ENCODE results near the gene SLC22A1.
"Not testable (repeated sequence)": the region's sequence is repeated elsewhere in the genome, so short reads cannot be mapped to it uniquely, and the experiment has no call there.

The SLC22A1 gene

DNA sequence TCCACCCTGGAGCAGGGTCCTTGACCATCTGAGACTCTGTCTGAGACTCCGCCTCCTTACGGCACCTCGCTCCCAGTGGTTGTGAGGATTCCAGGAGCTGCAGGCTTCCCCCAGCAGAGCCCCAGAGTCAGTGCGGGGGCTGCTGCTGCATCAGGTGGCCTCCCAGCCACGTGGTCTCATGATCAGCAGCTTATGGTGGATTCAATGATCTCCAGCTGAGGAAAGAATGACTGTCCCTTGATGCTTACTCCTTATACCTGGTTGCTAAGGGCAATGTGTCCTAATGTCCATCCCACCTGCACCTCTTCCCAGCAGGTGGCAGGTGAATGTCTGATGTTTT is 40.0 kb downstream of the SLC22A1 start:
- TF ChIP-seq, protein P1, sequence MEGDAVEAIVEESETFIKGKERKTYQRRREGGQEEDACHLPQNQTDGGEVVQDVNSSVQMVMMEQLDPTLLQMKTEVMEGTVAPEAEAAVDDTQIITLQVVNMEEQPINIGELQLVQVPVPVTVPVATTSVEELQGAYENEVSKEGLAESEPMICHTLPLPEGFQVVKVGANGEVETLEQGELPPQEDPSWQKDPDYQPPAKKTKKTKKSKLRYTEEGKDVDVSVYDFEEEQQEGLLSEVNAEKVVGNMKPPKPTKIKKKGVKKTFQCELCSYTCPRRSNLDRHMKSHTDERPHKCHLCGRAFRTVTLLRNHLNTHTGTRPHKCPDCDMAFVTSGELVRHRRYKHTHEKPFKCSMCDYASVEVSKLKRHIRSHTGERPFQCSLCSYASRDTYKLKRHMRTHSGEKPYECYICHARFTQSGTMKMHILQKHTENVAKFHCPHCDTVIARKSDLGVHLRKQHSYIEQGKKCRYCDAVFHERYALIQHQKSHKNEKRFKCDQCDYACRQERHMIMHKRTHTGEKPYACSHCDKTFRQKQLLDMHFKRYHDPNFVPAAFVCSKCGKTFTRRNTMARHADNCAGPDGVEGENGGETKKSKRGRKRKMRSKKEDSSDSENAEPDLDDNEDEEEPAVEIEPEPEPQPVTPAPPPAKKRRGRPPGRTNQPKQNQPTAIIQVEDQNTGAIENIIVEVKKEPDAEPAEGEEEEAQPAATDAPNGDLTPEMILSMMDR (IDR thresholded peaks at IDR 0.05): no peak
- H3K4me1 ChIP-seq: no peaks in the 10 kb centered on the region
- no peak overlapping the region for H3K27ac ChIP-seq

DNA sequence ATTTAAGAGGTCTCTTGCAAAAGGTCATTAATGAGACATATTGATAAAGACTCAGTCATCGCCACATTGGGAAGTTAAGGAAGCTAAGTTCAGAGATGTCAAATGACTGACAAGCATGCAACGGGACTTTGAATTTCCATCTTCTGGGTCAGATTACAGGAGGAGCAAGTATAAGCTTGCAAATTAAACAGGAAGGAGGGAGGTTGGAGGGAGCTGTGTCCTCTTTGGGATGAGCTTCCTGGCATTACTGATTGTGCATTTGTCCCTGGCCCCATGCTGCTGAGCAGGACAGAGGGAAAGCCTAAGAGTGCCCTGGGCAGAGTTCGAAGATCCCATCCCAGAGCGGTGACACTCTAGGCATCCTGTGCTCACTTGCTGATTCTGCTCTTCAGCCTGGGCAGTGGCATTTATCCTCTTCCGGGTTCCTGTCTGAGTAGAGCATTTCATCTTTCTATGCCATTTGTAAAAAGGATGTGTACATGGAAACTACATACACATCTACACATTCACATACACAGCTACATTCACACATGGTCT is 40.5 kb downstream of the SLC22A1 start:
- no peaks in the 10 kb centered on the region for H3K36me3 ChIP-seq (ENCODE audit: control insufficient read depth, insufficient read depth, low read length)
- TF ChIP-seq, protein P1 (IDR thresholded peaks at IDR 0.05): no peak
- H3K4me1 ChIP-seq: no peaks in the 10 kb centered on the region
- H3K79me2 ChIP-seq: no peaks in the 10 kb centered on the region
- H3K27me3 ChIP-seq (ENCODE audit: control insufficient read depth, insufficient read depth, low read length): no peaks in the 10 kb centered on the region
- H2AFZ ChIP-seq: no peak overlapping the region
- H3K4me3 ChIP-seq (ENCODE audit: low read depth, low read length): no peak overlapping the region
- no peak overlapping the region for H3K9ac ChIP-seq
- H3K4me2 ChIP-seq (ENCODE audit: low read length): no peak overlapping the region
- no peaks in the 10 kb centered on the region for H3K9me3 ChIP-seq (ENCODE audit: control insufficient read depth, low read length)
- H3K27ac ChIP-seq: no peak overlapping the region

More for the DNA sequence above, 40.0 kb downstream of the SLC22A1 start:
- Histone ChIP-seq H3K27me3 (ENCODE audit: control insufficient read depth, insufficient read depth, low read length) (no peaks in the 10 kb centered on the region), H3K79me2 (no peaks in the 10 kb centered on the region), H3K36me3 (ENCODE audit: control insufficient read depth, insufficient read depth, low read length) (no peaks in the 10 kb centered on the region), H3K9ac (no peak overlapping the region), H2AFZ (no peak overlapping the region), H3K9me3 (ENCODE audit: control insufficient read depth, low read length) (no peaks in the 10 kb centered on the region), H3K4me3 (ENCODE audit: low read depth, low read length) (no peak overlapping the region), H3K4me2 (ENCODE audit: low read length) (no peak overlapping the region)

DNA sequence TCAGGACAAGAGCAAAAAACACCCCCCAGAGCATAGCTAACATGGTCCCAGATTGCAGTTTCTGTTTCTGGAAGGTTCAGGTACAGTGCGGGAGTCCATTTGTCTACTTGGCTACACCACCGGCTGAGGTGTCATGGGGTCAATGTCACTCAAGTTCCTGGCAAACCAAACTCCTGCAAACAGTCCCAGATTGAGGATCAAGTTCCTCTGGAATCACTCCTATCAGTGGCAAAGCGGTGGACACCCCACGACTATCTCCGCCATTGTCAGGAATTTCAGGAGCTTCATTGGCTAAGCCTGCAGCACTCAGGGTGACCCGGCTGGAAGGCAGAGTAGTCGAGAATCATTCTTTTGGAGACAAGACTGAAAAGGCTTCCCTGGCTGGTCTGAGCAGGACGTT is 41.8 kb downstream of the SLC22A1 start:
- TF ChIP-seq, protein P1 (IDR thresholded peaks at IDR 0.05): no peak
- Histone ChIP-seq H3K36me3 (ENCODE audit: control insufficient read depth, insufficient read depth, low read length) (no peaks in the 10 kb centered on the region), H3K27me3 (ENCODE audit: control insufficient read depth, insufficient read depth, low read length) (no peaks in the 10 kb centered on the region)

DNA sequence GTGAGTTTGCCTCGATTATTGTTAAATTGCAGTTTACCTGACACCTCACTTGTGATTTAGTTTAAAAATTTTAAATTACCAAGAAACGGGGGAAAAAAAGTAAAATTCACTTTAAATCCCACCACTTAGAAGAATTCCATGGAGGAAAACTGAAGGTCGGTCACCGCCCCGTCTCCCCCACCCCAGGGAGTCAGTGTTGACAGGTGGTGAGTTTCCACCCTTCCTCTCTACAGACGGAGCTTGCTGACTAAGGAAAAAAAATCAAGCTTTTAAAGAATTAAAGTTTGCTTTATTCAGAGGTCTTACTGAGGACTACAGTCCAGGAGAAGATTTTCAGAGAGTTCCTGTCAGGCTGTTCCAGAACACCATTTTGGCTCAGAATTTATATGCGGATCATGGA is 42.3 kb downstream of the SLC22A1 start:
- Histone ChIP-seq H3K27me3 (ENCODE audit: control insufficient read depth, insufficient read depth, low read length) (no peaks in the 10 kb centered on the region), H3K4me2 (ENCODE audit: low read length) (no peak overlapping the region), H3K27ac (no peak overlapping the region), H3K9me3 (ENCODE audit: control insufficient read depth, low read length) (no peaks in the 10 kb centered on the region), H3K79me2 (no peaks in the 10 kb centered on the region), H3K9ac (no peak overlapping the region), H2AFZ (no peak overlapping the region), H3K36me3 (ENCODE audit: control insufficient read depth, insufficient read depth, low read length) (no peaks in the 10 kb centered on the region), H3K4me1 (no peaks in the 10 kb centered on the region), H3K4me3 (ENCODE audit: low read depth, low read length) (no peak overlapping the region)
- TF ChIP-seq, protein P1 (IDR thresholded peaks at IDR 0.05): no peak

More for the DNA sequence above, 41.8 kb downstream of the SLC22A1 start:
- no peak overlapping the region for H3K4me2 ChIP-seq (ENCODE audit: low read length)
- no peaks in the 10 kb centered on the region for H3K9me3 ChIP-seq (ENCODE audit: control insufficient read depth, low read length)
- no peak overlapping the region for H3K4me3 ChIP-seq (ENCODE audit: low read depth, low read length)
- no peak overlapping the region for H3K9ac ChIP-seq
- no peaks in the 10 kb centered on the region for H3K79me2 ChIP-seq
- H2AFZ ChIP-seq: no peak overlapping the region
- H3K4me1 ChIP-seq: no peaks in the 10 kb centered on the region
- H3K27ac ChIP-seq: no peak overlapping the region

DNA sequence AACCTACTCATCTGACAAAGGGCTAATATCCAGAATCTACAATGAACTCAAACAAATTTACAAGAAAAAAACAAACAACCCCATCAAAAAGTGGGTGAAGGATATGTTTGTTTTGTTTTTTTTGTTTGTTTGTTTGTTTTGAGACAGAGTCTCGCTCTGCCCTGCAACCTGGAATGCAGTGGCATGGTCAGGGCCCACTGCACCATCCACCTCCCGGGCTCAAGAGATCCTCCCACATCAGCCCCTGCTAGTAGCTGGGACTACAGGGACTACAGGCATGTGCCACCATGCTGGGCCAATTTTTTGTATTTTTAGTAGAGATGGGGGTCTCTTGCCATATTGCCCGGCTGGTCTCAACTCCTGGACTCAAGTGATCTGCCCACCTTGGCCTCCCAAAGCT is 44.3 kb downstream of the SLC22A1 start:
- H3K4me1 ChIP-seq; H3K4me2 ChIP-seq (ENCODE audit: low read length); H3K27me3 ChIP-seq (ENCODE audit: control insufficient read depth, insufficient read depth, low read length); H3K79me2 ChIP-seq; H3K4me3 ChIP-seq (ENCODE audit: low read depth, low read length); H2AFZ ChIP-seq; H3K9ac ChIP-seq; H3K27ac ChIP-seq; H3K36me3 ChIP-seq (ENCODE audit: control insufficient read depth, insufficient read depth, low read length); H3K9me3 ChIP-seq (ENCODE audit: control insufficient read depth, low read length): not testable (repeated sequence)
